MM.1S (cell line): Measurements from ENCODE around the gene ECE1.

ENCODE experiments used
- DNase-seq: peaks from one replicate; pipeline ENCODE4 v3.0.0-alpha.2; 2015
- H2AFZ ChIP-seq: fragments of 300-600 bp; sonication (generic); 2 replicates; pipeline ENCODE4 v1.6.0; 2016; ENCODE audit warnings: antibody characterized with exemption, low read length
- H3F3A ChIP-seq: fragments of 300-600 bp; sonication (generic); 2 replicates; pipeline ENCODE4 v1.6.1; 2016; ENCODE audit warnings: mild to moderate bottlenecking, antibody characterized with exemption, low read length, moderate library complexity, mixed read lengths; ENCODE audit not compliant: insufficient read depth
- H3K27ac ChIP-seq: fragments of 300-600 bp; sonication (generic); 2 replicates; pipeline ENCODE4 v1.5.1; 2016; ENCODE audit warnings: mild to moderate bottlenecking, low read length
- H3K27me3 ChIP-seq: fragments of 300-600 bp; sonication (generic); replicated peaks from 2 replicates; pipeline ENCODE4 v1.6.0; 2016; ENCODE audit warnings: low read length; ENCODE audit not compliant: insufficient read depth
- H3K36me3 ChIP-seq: fragments of 300-600 bp; sonication (generic); replicated peaks from 2 replicates; pipeline ENCODE4 v1.6.1; 2016; ENCODE audit warnings: mild to moderate bottlenecking, low read length, mixed read lengths; ENCODE audit not compliant: insufficient read depth
- H3K4me1 ChIP-seq: fragments of 300-600 bp; sonication (generic); 2 replicates; pipeline ENCODE4 v1.6.1; 2016; ENCODE audit warnings: low read length, mixed read lengths
- H3K4me2 ChIP-seq: fragments of 300-600 bp; sonication (generic); 2 replicates; pipeline ENCODE4 v1.6.0; 2016; ENCODE audit warnings: low read depth, low read length
- H3K4me3 ChIP-seq: fragments of 300-600 bp; sonication (generic); 2 replicates; pipeline ENCODE4 v1.5.1; 2016; ENCODE audit warnings: low read length, mixed read lengths
- H3K79me2 ChIP-seq: fragments of 300-600 bp; sonication (generic); 2 replicates; pipeline ENCODE4 v1.6.1; 2016; ENCODE audit warnings: mixed run types, low read length, mixed read lengths
- H3K9ac ChIP-seq: fragments of 300-600 bp; sonication (generic); 2 replicates; pipeline ENCODE4 v1.6.1; 2016; ENCODE audit warnings: low read length, mixed read lengths
- H3K9me2 ChIP-seq: fragments of 300-600 bp; sonication (generic); replicated peaks from 2 replicates; pipeline ENCODE4 v1.6.1; 2016; ENCODE audit warnings: mild to moderate bottlenecking, low read length, mixed read lengths; ENCODE audit not compliant: insufficient read depth
- H3K9me3 ChIP-seq: fragments of 300-600 bp; sonication (generic); replicated peaks from 2 replicates; pipeline ENCODE4 v1.6.1; 2016; ENCODE audit warnings: mild to moderate bottlenecking, low read length, mixed read lengths; ENCODE audit not compliant: insufficient read depth
- H4K20me1 ChIP-seq: fragments of 300-600 bp; sonication (generic); 2 replicates; pipeline ENCODE4 v1.6.1; 2016; ENCODE audit warnings: mild to moderate bottlenecking, low read length, moderate library complexity, mixed read lengths; ENCODE audit not compliant: insufficient read depth
- CTCF ChIP-seq: fragments of 300-600 bp; sonication (generic); IDR thresholded peaks from 2 replicates; pipeline ENCODE4 v1.5.1; 2016; ENCODE audit warnings: antibody characterized with exemption, low read length, mixed read lengths
- EZH2 ChIP-seq: fragments of 300-600 bp; sonication (generic); optimal IDR thresholded peaks from 2 replicates; pipeline ENCODE3; 2017; ENCODE audit warnings: low read depth, mild to moderate bottlenecking, antibody characterized with exemption, low read length, mixed read lengths
- EZH2phosphoT487 ChIP-seq: fragments of 300-600 bp; sonication (generic); IDR thresholded peaks from 2 replicates; pipeline ENCODE4 v1.6.1; 2018; ENCODE audit warnings: antibody characterized with exemption, low read length

Gene ECE1

DNA sequence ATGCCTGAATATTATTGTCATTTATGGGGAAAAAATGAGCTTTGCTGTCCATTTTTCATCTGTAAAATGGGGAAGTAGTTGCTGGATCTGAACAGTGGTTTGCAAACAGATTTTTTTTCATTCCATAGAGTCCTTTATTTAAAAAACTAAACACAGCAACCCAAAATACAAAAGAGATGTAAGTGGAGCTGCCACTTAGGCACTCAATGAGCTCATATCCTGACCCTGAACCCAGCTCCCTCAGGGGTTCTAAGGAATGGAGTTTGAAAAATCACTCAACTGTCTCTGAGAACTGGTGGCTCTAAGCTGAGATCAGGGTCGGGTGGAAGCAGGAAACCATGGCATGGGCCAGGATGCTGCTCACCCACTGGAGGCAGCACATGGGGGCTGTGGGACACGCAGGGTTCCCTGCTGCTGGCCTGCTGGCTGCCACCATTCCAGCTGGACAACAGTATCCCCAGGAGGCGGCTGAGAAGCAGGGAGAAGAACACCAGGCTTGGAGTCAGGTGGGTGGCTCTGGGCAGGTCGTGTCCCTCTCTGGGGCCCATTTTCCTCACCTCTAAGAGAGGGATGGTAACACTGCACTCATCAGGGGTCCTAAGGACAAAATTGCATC is 9.6 kb upstream of the ECE1 start:
- Histone ChIP-seq H3K4me3 (no peak overlapping the region), H2AFZ (no peak overlapping the region), H3K27ac (no peak overlapping the region), H3K36me3 (no peaks in the 10 kb centered on the region), H3K9me3 (no peaks in the 10 kb centered on the region), H3K79me2 (peaks cover 67% of the 10 kb centered on the region), H4K20me1 (no peaks in the 10 kb centered on the region), H3F3A (peaks cover 12% of the 10 kb centered on the region), H3K9ac (no peak overlapping the region), H3K27me3 (no peaks in the 10 kb centered on the region), H3K4me1 (peaks cover 16% of the 10 kb centered on the region), H3K9me2 (no peaks in the 10 kb centered on the region), H3K4me2 (no peak overlapping the region)
- DNase-seq: no peak
- TF ChIP-seq EZH2phosphoT487: no peak
- no peak for TF ChIP-seq EZH2
- no peak for TF ChIP-seq CTCF

GRCh38 chr1:21298981-21299391 is 8.7 kb upstream of the ECE1 start:
- TF ChIP-seq EZH2 (no peak), CTCF (no peak), EZH2phosphoT487 (no peak)
- Histone ChIP-seq H4K20me1 (no peaks in the 10 kb centered on the region), H3K4me3 (no peak overlapping the region), H3K79me2 (peaks cover 61% of the 10 kb centered on the region), H3K27me3 (no peaks in the 10 kb centered on the region), H3F3A (peaks cover 19% of the 10 kb centered on the region), H3K36me3 (no peaks in the 10 kb centered on the region), H3K27ac (no peak overlapping the region), H3K9me3 (no peaks in the 10 kb centered on the region), H3K4me2 (no peak overlapping the region), H2AFZ (no peak overlapping the region), H3K4me1 (peaks cover 20% of the 10 kb centered on the region), H3K9ac (no peak overlapping the region), H3K9me2 (no peaks in the 10 kb centered on the region)
- DNase-seq: no peak

DNA sequence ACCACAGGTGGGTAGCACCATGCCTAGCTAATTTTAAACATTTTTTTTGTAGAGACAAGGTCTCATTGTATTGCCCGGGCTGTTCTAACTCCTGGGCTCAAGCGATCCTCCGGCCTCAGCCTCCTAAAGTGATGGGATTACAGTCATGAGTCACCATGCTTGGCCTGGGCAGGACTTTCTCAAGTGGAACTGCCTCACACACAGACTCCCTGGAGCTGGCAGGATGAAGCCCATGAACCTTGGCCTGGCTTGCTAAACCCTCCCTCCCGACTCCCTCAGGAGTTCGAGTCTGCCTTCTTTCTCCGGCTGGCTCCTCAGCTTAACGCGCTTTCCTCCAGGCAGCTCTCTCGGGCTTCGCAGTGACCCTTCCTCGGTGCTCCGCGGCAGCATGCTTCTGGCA is 7.7 kb upstream of the ECE1 start:
- no peaks in the 10 kb centered on the region for H3K9me3 ChIP-seq
- H3K79me2 ChIP-seq: peaks cover 53% of the 10 kb centered on the region
- peaks cover 22% of the 10 kb centered on the region for H3K4me1 ChIP-seq
- no peaks in the 10 kb centered on the region for H3K27me3 ChIP-seq
- H3K27ac ChIP-seq: no peak overlapping the region
- H3K4me3 ChIP-seq: no peak overlapping the region
- H3K9ac ChIP-seq: no peak overlapping the region
- H3F3A ChIP-seq: peaks cover 29% of the 10 kb centered on the region
- DNase-seq: no peak
- H4K20me1 ChIP-seq: no peaks in the 10 kb centered on the region
- H3K4me2 ChIP-seq: no peak overlapping the region
- TF ChIP-seq EZH2phosphoT487 (no peak), CTCF (no peak)
- H3K9me2 ChIP-seq: no peaks in the 10 kb centered on the region
- no peak overlapping the region for H2AFZ ChIP-seq
- H3K36me3 ChIP-seq: no peaks in the 10 kb centered on the region
